Measurements from ENCODE around the gene JMJD8. TPM values are rescaled to one million over a fixed set of nuclear protein-coding genes. Genes with fewer than 3 reads are reported as not detected.

The JMJD8 gene
- total RNA-seq, 1 donor from 2014 or later, result 63.3 TPM

DNA sequence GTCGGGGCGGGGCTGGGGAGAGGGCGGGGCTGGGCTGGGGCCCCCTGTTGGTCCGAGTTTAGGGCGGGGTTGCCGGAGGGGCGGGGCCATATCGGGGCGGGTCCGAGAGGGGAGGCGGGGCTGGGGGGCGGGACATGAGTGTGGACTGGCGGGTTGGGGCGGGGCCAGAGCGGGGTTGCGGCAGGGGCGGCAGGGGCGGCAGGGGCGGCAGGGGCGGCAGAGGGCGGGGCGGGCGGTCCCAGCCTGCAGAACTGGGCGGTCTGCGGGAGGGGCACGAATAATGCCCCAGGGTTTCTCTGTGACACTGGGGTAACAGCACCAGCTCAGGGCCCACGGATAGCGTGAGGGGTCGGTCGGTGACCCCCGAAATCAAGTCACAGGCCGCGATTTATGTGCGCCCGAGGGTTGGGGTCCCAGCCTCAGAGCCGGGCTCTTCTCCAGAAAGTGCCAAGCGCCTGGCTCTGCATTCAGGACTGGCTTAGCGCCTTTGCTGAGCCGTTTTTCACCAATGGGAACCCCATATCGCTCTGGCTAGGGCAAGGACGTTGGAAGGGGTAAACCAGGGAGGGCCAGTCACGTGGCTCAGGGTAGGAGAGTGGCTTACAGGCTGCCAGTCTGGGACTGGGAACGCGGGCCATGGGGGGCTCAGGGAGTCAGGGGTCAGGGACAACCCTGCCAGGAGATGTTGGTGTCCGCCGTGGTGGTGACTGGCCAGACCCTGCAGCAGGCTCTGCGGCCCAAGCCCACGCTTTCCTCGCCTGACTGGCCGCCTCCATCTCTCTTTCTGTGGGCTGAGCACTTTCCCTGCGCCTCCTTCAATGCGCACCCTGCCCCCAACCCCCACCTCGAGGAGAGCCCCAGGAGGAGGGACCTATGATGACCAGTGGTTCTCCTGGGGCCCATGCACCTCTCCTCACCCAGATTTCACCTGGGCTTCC, 46.8 kb downstream of the JMJD8 start:
- peak; percentile 90 for DNase-seq (ENCODE audit: extremely low spot score, unreplicated experiment)
- TF ChIP-seq, protein P1, sequence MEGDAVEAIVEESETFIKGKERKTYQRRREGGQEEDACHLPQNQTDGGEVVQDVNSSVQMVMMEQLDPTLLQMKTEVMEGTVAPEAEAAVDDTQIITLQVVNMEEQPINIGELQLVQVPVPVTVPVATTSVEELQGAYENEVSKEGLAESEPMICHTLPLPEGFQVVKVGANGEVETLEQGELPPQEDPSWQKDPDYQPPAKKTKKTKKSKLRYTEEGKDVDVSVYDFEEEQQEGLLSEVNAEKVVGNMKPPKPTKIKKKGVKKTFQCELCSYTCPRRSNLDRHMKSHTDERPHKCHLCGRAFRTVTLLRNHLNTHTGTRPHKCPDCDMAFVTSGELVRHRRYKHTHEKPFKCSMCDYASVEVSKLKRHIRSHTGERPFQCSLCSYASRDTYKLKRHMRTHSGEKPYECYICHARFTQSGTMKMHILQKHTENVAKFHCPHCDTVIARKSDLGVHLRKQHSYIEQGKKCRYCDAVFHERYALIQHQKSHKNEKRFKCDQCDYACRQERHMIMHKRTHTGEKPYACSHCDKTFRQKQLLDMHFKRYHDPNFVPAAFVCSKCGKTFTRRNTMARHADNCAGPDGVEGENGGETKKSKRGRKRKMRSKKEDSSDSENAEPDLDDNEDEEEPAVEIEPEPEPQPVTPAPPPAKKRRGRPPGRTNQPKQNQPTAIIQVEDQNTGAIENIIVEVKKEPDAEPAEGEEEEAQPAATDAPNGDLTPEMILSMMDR (conservative IDR thresholded peaks at IDR 0.05), result no peak
- Mint-ChIP-seq H3K36me3 (no peaks in the 10 kb centered on the region), H3K27me3 (peaks cover 6% of the 10 kb centered on the region), H3K4me1 (ENCODE audit: unreplicated experiment) (peaks cover 5% of the 10 kb centered on the region), H3K4me3 (peak overlapping the region; percentile 93), H3K27ac (peak overlapping the region; percentile 99), H3K9me3 (no peaks in the 10 kb centered on the region)

- H3K36me3 Mint-ChIP-seq, result no peaks in the 10 kb centered on the region
- TF ChIP-seq, protein P1 (conservative IDR thresholded peaks at IDR 0.05), result no peak
- H3K27me3 Mint-ChIP-seq, result peaks cover 6% of the 10 kb centered on the region
- H3K27ac Mint-ChIP-seq, result peak within 1 kb of the TSS; percentile 99
- H3K9me3 Mint-ChIP-seq, result no peaks in the 10 kb centered on the region
- H3K4me1 Mint-ChIP-seq (ENCODE audit: unreplicated experiment), result peaks cover 5% of the 10 kb centered on the region
- peak within 1 kb of the TSS; percentile 93 for H3K4me3 Mint-ChIP-seq
- peak; percentile 97 for DNase-seq (ENCODE audit: extremely low spot score, unreplicated experiment)
These were observed 47.7 kb downstream of the JMJD8 start, which contains the start of gene METTL26 for GRCh38 chr16:636206-637080. Gene METTL26 (minus strand): TSS chr16:636305. CDS start chr16:636290, 15 bp downstream.

GRCh38 chr16:635573-636205, 48.4 kb downstream of the JMJD8 start:
- peak overlapping the region; percentile 93 for H3K4me3 Mint-ChIP-seq
- no peaks in the 10 kb centered on the region for H3K36me3 Mint-ChIP-seq
- H3K27ac Mint-ChIP-seq, result no peak overlapping the region
- H3K4me1 Mint-ChIP-seq (ENCODE audit: unreplicated experiment), result peaks cover 5% of the 10 kb centered on the region
- DNase-seq (ENCODE audit: extremely low spot score, unreplicated experiment), result no peak
- no peaks in the 10 kb centered on the region for H3K9me3 Mint-ChIP-seq
- TF ChIP-seq, protein P1 (conservative IDR thresholded peaks at IDR 0.05), result no peak
- peaks cover 6% of the 10 kb centered on the region for H3K27me3 Mint-ChIP-seq

- H3K27ac Mint-ChIP-seq, result no peak overlapping the region
- H3K9me3 Mint-ChIP-seq, result no peaks in the 10 kb centered on the region
- H3K4me1 Mint-ChIP-seq (ENCODE audit: unreplicated experiment), result peaks cover 5% of the 10 kb centered on the region
- DNase-seq (ENCODE audit: extremely low spot score, unreplicated experiment), result no peak
- H3K4me3 Mint-ChIP-seq, result peak overlapping the region; percentile 72
- TF ChIP-seq, protein P1 (conservative IDR thresholded peaks at IDR 0.05), result no peak
- no peaks in the 10 kb centered on the region for H3K36me3 Mint-ChIP-seq
- peaks cover 6% of the 10 kb centered on the region for H3K27me3 Mint-ChIP-seq
These were observed 49.1 kb downstream of the JMJD8 start for GRCh38 chr16:634996-635395.

DNA sequence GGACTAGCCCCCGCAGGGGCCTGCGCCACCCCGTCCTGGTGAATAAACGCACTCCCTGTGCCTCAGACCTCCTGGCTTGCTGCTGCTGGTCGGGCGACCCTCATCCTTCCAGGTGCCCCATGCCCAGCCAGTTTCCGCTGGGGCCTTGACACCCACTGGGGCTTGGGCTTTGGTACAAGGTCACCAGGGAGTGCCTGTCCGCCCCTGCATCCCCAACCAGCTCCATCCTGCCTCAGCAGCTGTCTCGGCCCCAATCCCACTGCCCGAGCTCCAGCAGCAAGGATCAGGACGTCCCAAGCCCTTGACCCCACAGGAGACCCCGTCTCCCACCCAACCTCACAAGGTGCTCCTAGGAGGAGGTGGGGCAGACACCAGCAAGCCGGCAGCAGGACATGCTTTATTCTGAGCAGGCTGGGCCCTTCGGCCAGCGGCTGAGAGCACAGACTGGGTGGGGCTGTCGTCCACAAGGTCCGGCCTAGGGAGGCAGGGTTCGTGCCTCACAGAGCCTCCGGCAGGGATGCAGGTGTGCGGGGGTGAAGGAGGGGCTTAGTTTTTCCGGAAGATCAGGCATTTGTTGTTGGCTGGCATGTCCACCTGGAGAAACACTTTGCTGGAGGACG, 50.0 kb downstream of the JMJD8 start:
- TF ChIP-seq, protein P1 (conservative IDR thresholded peaks at IDR 0.05), result no peak
- no peaks in the 10 kb centered on the region for H3K36me3 Mint-ChIP-seq
- H3K9me3 Mint-ChIP-seq, result no peaks in the 10 kb centered on the region
- peaks cover 6% of the 10 kb centered on the region for H3K27me3 Mint-ChIP-seq
- H3K27ac Mint-ChIP-seq, result no peak overlapping the region
- DNase-seq (ENCODE audit: extremely low spot score, unreplicated experiment), result no peak
- peak overlapping the region; percentile 79 for H3K4me3 Mint-ChIP-seq
- H3K4me1 Mint-ChIP-seq (ENCODE audit: unreplicated experiment), result peaks cover 8% of the 10 kb centered on the region
